ENCODE data around the gene SCN4B.

- TF ChIP-seq CTCF (conservative IDR thresholded peaks at IDR 0.05; ENCODE audit: low read depth, low read length) (no peak), ELK1 (IDR thresholded peaks at IDR 0.05; ENCODE audit: borderline replicate concordance, low read depth, low read length) (no peak), CHD1 (IDR thresholded peaks at IDR 0.05; ENCODE audit: low read depth, low read length) (no peak), USF2 (IDR thresholded peaks at IDR 0.05; ENCODE audit: low read depth, low read length) (no peak), MAZ (IDR thresholded peaks at IDR 0.05; ENCODE audit: borderline replicate concordance, low read depth, low read length) (no peak), MAFK (IDR thresholded peaks at IDR 0.05; ENCODE audit: low read depth, low read length) (no peak), RCOR1 (IDR thresholded peaks at IDR 0.05; ENCODE audit: insufficient replicate concordance, low read length) (no peak), POLR2A (IDR thresholded peaks at IDR 0.05; ENCODE audit: low read depth, low read length) (no peak)
Measured at GRCh38 chr11:118135051-118135795, 17.4 kb downstream of the SCN4B start.
